ENCODE data around the gene UTS2.

Gene UTS2

DNA sequence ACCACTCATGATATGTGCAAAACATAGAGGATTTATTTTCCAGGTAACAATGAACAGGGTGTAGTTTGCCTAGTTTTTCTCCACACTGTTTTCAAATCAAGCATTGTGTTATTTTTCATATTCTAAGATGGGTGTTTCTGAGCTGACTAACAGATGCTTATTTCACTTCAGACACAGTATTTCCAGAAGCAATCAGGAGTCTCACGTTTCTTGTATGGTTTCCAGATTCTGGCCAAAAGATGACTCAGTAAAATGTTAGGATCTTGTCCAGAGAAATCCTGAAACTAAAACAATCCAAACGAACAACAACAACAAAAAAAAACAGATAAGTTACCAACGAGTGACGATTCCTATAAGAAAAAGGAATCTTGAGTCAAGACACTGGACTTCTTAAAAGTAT, 5.3 kb downstream of the UTS2 start:
- no peaks in the 10 kb centered on the region for H3K9me3 ChIP-seq (ENCODE audit: control insufficient read depth in 5 of 5, low read length in 5 of 5)

DNA sequence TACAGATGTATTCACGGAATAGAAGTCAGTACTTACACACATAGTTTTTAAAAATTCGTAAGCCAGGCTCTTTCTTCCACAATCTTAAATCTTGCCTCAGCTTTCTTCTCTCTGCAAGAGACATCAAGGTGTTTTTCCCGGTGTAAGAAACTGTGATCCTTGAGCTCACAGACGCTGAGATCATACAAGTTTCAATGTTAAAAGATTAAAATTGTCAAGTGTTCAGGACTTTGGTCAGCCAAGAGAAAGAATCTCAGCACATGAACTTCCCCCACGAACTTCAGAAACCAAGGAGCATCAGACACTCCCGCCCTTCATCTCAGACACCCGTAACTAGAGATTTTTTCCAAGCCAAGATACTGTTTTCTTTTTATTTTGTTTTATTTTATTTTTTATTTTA, 6.2 kb downstream of the UTS2 start:
- no peak overlapping the region for H3K27ac ChIP-seq (ENCODE audit: low read depth, low read length)
- no peaks in the 10 kb centered on the region for H3K4me1 ChIP-seq (ENCODE audit: control insufficient read depth in 5 of 5, insufficient read depth in 5 of 5, low read length in 5 of 5)
- no peaks in the 10 kb centered on the region for H3K9me3 ChIP-seq (ENCODE audit: control insufficient read depth in 5 of 5, low read length in 5 of 5)
- H3K9ac ChIP-seq (ENCODE audit: low read length in 5 of 5) = no peak overlapping the region
- H3K27me3 ChIP-seq (ENCODE audit: control insufficient read depth in 5 of 5, insufficient read depth in 4 of 5, low read length in 5 of 5) = no peaks in the 10 kb centered on the region
- no peak overlapping the region for H3K4me3 ChIP-seq (ENCODE audit: low read depth in 1 of 5, low read length in 5 of 5)
- H3K36me3 ChIP-seq (ENCODE audit: control insufficient read depth in 5 of 5, insufficient read depth in 5 of 5, low read length in 5 of 5) = peaks cover 22 to 32% (median 28%) of the 10 kb centered on the region in 5 donors

More for the DNA sequence above, 5.3 kb downstream of the UTS2 start:
- Histone ChIP-seq H3K9ac (ENCODE audit: low read length in 5 of 5) (no peak overlapping the region), H3K4me3 (ENCODE audit: low read depth in 1 of 5, low read length in 5 of 5) (no peak overlapping the region), H3K36me3 (ENCODE audit: control insufficient read depth in 5 of 5, insufficient read depth in 5 of 5, low read length in 5 of 5) (peaks cover 16 to 25% (median 23%) of the 10 kb centered on the region in 5 donors), H3K4me1 (ENCODE audit: control insufficient read depth in 5 of 5, insufficient read depth in 5 of 5, low read length in 5 of 5) (no peaks in the 10 kb centered on the region), H3K27ac (ENCODE audit: low read depth, low read length) (no peak overlapping the region), H3K27me3 (ENCODE audit: control insufficient read depth in 5 of 5, insufficient read depth in 4 of 5, low read length in 5 of 5) (no peaks in the 10 kb centered on the region)

DNA sequence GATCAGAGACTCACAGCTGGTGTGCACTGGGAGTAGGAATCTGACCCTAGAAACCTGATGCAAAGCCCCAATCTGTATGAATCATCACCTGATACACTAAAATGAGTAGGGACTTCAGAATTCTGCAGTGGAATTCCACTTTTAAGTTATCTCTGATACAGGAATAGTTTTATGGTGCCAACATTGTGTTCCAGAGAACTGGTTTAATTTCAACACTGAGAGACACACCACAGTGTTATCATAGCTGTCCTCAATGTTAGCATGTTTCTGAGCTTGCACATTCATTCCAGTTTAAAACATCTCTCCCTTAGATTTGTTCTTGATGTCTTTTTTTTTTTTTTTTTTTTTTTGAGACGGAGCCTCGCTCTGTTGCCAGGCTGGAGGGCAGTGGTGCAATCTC, 7.1 kb downstream of the UTS2 start:
- Histone ChIP-seq H3K36me3 (ENCODE audit: control insufficient read depth in 5 of 5, insufficient read depth in 5 of 5, low read length in 5 of 5) (peaks cover 30 to 38% (median 35%) of the 10 kb centered on the region in 5 donors), H3K4me1 (ENCODE audit: control insufficient read depth in 5 of 5, insufficient read depth in 5 of 5, low read length in 5 of 5) (no peaks in the 10 kb centered on the region), H3K9me3 (ENCODE audit: control insufficient read depth in 5 of 5, low read length in 5 of 5) (no peaks in the 10 kb centered on the region), H3K27me3 (ENCODE audit: control insufficient read depth in 5 of 5, insufficient read depth in 4 of 5, low read length in 5 of 5) (no peaks in the 10 kb centered on the region), H3K9ac (ENCODE audit: low read length in 5 of 5) (no peak overlapping the region), H3K4me3 (ENCODE audit: low read depth in 1 of 5, low read length in 5 of 5) (no peak overlapping the region), H3K27ac (ENCODE audit: low read depth, low read length) (no peak overlapping the region)

DNA sequence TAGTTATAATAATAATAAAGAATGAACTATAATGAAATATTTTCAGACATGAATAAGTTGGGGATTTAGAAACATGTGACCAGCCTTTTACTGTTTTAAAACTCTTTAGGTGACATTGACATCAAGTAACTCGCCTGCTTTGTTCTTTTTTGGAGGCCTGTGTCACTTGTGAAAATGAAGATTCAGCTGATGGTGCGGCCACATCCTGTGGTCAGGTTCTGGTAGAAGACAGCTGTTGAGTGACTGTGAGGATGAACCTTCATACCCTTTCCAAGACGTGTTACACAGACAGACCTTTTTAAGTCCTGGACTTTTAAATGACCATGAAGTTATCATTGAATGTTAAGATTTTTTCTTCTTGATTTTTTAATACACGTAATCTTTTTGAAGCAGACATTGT, 10.3 kb downstream of the UTS2 start:
- Histone ChIP-seq H3K27me3 (ENCODE audit: control insufficient read depth in 5 of 5, insufficient read depth in 4 of 5, low read length in 5 of 5) (no peaks in the 10 kb centered on the region), H3K27ac (ENCODE audit: low read depth, low read length) (no peak overlapping the region), H3K9me3 (ENCODE audit: control insufficient read depth in 5 of 5, low read length in 5 of 5) (peaks cover 0 to 13% (median 6%) of the 10 kb centered on the region in 5 donors), H3K4me1 (ENCODE audit: control insufficient read depth in 5 of 5, insufficient read depth in 5 of 5, low read length in 5 of 5) (no peaks in the 10 kb centered on the region), H3K4me3 (ENCODE audit: low read depth in 1 of 5, low read length in 5 of 5) (no peak overlapping the region), H3K9ac (ENCODE audit: low read length in 5 of 5) (no peak overlapping the region), H3K36me3 (ENCODE audit: control insufficient read depth in 5 of 5, insufficient read depth in 5 of 5, low read length in 5 of 5) (peaks cover 53 to 70% (median 66%) of the 10 kb centered on the region in 5 donors)

DNA sequence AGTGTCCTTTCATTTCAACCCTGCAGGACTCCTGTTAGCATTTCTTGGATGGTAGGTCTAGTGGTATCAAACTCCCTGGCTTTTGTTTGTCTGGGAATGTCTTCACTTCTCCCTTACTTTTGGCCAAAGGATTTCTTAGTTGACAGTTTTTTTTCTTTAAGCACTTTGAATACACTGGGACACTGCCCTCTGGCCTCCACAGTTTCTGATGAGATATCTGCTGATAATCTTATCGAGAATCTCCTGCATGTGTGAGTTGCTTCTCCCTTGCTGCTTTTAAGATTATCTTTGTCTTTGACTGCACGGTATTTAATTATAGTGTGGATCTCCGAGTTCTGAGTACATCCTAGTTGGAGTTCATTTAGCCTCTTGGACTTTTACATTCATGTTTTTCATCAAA, 13.3 kb downstream of the UTS2 start:
- H3K27me3 ChIP-seq (ENCODE audit: control insufficient read depth in 5 of 5, insufficient read depth in 4 of 5, low read length in 5 of 5) = no peaks in the 10 kb centered on the region
- no peaks in the 10 kb centered on the region for H3K4me1 ChIP-seq (ENCODE audit: control insufficient read depth in 5 of 5, insufficient read depth in 5 of 5, low read length in 5 of 5)
- H3K36me3 ChIP-seq (ENCODE audit: control insufficient read depth in 5 of 5, insufficient read depth in 5 of 5, low read length in 5 of 5) = peaks cover 64 to 92% (median 86%) of the 10 kb centered on the region in 5 donors
- H3K27ac ChIP-seq (ENCODE audit: low read depth, low read length) = no peak overlapping the region
- H3K9ac ChIP-seq (ENCODE audit: low read length in 5 of 5) = no peak overlapping the region
- H3K4me3 ChIP-seq (ENCODE audit: low read depth in 1 of 5, low read length in 5 of 5) = no peak overlapping the region
- H3K9me3 ChIP-seq (ENCODE audit: control insufficient read depth in 5 of 5, low read length in 5 of 5) = peaks cover 0 to 13% (median 6%) of the 10 kb centered on the region in 5 donors

DNA sequence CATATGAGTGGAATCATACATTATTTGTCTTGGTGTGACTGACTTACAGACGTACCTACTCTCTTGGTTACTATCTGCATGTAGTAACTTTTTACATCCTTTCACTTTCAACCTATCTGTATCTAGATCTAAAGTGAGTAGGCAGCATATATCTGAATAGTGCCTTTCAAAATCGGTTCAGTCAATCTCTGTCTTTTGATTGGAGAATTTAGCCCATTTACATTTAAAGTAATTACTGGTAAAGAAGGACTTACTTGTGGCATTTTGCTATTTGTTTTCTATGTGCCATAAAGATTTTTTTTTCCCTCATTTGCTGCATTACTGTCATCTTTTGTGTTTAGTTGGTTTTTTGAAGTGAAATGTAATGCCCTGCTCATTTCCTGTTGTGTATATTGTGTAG, 14.2 kb downstream of the UTS2 start:
- H3K27ac ChIP-seq (ENCODE audit: low read depth, low read length) = no peak overlapping the region
- peaks cover 0 to 13% (median 6%) of the 10 kb centered on the region in 5 donors for H3K9me3 ChIP-seq (ENCODE audit: control insufficient read depth in 5 of 5, low read length in 5 of 5)
- no peak overlapping the region for H3K9ac ChIP-seq (ENCODE audit: low read length in 5 of 5)
- H3K27me3 ChIP-seq (ENCODE audit: control insufficient read depth in 5 of 5, insufficient read depth in 4 of 5, low read length in 5 of 5) = no peaks in the 10 kb centered on the region
- no peaks in the 10 kb centered on the region for H3K4me1 ChIP-seq (ENCODE audit: control insufficient read depth in 5 of 5, insufficient read depth in 5 of 5, low read length in 5 of 5)
- H3K36me3 ChIP-seq (ENCODE audit: control insufficient read depth in 5 of 5, insufficient read depth in 5 of 5, low read length in 5 of 5) = peaks cover 58 to 94% (median 87%) of the 10 kb centered on the region in 5 donors
- no peak overlapping the region for H3K4me3 ChIP-seq (ENCODE audit: low read depth in 1 of 5, low read length in 5 of 5)

DNA sequence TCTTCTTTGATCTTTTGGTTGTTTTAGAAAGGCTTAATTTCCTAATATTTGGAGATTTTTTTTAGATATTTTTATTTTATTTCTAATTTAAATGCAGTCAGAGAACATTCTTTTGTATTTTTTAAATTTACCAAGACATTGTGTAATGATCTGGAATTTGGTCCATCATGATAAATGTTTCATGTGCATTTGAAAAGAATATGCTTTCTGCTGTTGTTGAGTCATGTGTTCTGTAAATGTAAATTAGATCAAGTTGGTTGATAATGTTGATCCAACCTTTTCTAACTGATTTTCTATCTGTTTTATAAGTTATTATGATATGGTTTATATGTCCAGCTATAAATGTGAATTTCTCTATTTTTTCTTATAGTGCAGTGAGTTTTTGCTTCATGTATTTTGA, 19.8 kb downstream of the UTS2 start:
- H3K27ac ChIP-seq (ENCODE audit: low read depth, low read length) = no peak overlapping the region
- no peaks in the 10 kb centered on the region for H3K4me1 ChIP-seq (ENCODE audit: control insufficient read depth in 5 of 5, insufficient read depth in 5 of 5, low read length in 5 of 5)
- H3K9ac ChIP-seq (ENCODE audit: low read length in 5 of 5) = no peak overlapping the region
- H3K9me3 ChIP-seq (ENCODE audit: control insufficient read depth in 5 of 5, low read length in 5 of 5) = no peaks in the 10 kb centered on the region
- no peak overlapping the region for H3K4me3 ChIP-seq (ENCODE audit: low read depth in 1 of 5, low read length in 5 of 5)
- peaks cover 53 to 76% (median 66%) of the 10 kb centered on the region in 5 donors for H3K36me3 ChIP-seq (ENCODE audit: control insufficient read depth in 5 of 5, insufficient read depth in 5 of 5, low read length in 5 of 5)
- H3K27me3 ChIP-seq (ENCODE audit: control insufficient read depth in 5 of 5, insufficient read depth in 4 of 5, low read length in 5 of 5) = no peaks in the 10 kb centered on the region

DNA sequence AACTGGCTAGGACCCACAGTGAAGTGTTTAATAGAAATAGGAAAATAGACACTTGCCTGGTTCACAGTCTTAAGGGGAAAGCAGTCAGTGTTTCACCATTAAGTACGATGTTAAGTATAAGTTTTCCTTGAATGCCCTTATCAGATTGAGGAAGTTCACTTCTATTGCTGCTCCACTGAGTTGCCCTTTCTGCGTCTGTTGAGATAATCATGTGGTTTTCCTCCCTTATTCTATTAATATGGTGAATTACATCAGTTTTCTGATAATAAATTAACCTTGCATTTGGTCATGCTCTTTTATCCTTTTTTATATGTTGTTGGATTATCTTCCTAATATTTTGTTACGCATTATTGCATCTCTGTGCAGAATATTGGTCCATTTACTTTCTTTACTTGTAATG, 21.4 kb downstream of the UTS2 start:
- no peaks in the 10 kb centered on the region for H3K9me3 ChIP-seq (ENCODE audit: control insufficient read depth in 5 of 5, low read length in 5 of 5)
- H3K27me3 ChIP-seq (ENCODE audit: control insufficient read depth in 5 of 5, insufficient read depth in 4 of 5, low read length in 5 of 5) = no peaks in the 10 kb centered on the region
- H3K9ac ChIP-seq (ENCODE audit: low read length in 5 of 5) = no peak overlapping the region
- H3K27ac ChIP-seq (ENCODE audit: low read depth, low read length) = no peak overlapping the region
- H3K36me3 ChIP-seq (ENCODE audit: control insufficient read depth in 5 of 5, insufficient read depth in 5 of 5, low read length in 5 of 5) = peaks cover 48 to 76% (median 65%) of the 10 kb centered on the region in 5 donors
- H3K4me1 ChIP-seq (ENCODE audit: control insufficient read depth in 5 of 5, insufficient read depth in 5 of 5, low read length in 5 of 5) = no peaks in the 10 kb centered on the region
- no peak overlapping the region for H3K4me3 ChIP-seq (ENCODE audit: low read depth in 1 of 5, low read length in 5 of 5)

DNA sequence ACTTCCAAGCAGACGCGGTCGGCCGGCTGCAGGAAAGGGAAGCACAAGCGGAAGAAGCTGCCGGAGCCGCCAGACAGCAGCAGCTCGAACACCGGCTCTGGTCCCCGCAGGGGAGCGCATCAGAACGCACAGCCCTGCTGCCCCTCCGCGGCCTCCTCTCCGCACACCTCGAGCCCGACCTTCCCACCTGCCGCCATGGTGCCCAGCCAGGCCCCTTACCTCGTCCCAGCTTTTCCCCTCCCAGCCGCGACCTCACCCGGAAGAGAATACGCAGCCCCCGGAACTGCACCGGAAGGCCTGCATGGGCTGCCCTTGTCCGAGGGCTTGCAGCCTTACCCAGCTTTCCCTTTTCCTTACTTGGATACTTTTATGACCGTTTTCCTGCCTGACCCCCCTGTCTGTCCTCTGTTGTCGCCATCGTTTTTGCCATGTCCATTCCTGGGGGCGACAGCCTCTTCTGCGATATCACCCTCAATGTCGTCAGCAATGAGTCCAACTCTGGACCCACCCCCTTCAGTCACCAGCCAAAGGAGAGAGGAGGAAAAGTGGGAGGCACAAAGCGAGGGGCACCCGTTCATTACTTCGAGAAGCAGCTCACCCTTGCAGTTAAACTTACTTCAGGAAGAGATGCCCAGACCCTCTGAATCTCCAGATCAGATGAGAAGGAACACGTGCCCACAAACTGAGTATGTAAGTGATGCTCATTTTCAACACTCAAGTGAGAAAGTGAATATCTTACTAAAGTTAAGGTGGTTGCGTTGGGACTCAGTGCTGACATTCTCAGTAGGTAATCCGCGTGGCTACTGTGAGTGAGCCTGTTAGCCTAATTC, 25.5 kb downstream of the UTS2 start:
- Histone ChIP-seq H3K4me3 (ENCODE audit: low read depth in 1 of 5, low read length in 5 of 5) (peak overlapping the region in 2 of 5 donors; percentile 23 to 35), H3K36me3 (ENCODE audit: control insufficient read depth in 5 of 5, insufficient read depth in 5 of 5, low read length in 5 of 5) (peaks cover 54 to 90% (median 76%) of the 10 kb centered on the region in 5 donors)

DNA sequence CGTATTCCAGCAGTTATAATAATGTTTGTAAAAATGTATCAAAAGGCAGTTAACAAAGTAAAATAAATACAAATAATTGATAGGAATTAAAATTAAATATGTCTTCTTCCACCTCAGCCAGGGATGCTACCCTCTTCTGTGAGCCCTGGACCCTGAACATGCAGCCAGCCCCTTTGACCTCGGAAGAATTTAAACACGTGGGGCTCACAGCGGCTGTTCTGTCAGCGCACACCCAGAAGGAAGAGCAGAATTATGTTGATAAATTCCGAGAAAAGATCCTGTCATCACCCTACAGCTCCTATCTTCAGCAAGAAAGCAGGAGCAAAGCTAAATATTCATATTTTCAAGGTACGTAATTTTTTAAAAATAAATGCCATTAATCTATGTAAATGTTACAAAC, 26.5 kb downstream of the UTS2 start:
- Histone ChIP-seq H3K4me3 (ENCODE audit: low read depth in 1 of 5, low read length in 5 of 5) (no peak overlapping the region), H3K36me3 (ENCODE audit: control insufficient read depth in 5 of 5, insufficient read depth in 5 of 5, low read length in 5 of 5) (peaks cover 56 to 94% (median 83%) of the 10 kb centered on the region in 5 donors)

More for the DNA sequence above, 25.5 kb downstream of the UTS2 start:
- no peak overlapping the region for H3K27ac ChIP-seq (ENCODE audit: low read depth, low read length)
- no peaks in the 10 kb centered on the region for H3K9me3 ChIP-seq (ENCODE audit: control insufficient read depth in 5 of 5, low read length in 5 of 5)
- no peak overlapping the region for H3K9ac ChIP-seq (ENCODE audit: low read length in 5 of 5)
- no peaks in the 10 kb centered on the region for H3K4me1 ChIP-seq (ENCODE audit: control insufficient read depth in 5 of 5, insufficient read depth in 5 of 5, low read length in 5 of 5)
- H3K27me3 ChIP-seq (ENCODE audit: control insufficient read depth in 5 of 5, insufficient read depth in 4 of 5, low read length in 5 of 5) = no peaks in the 10 kb centered on the region

More for the DNA sequence above, 26.5 kb downstream of the UTS2 start:
- Histone ChIP-seq H3K27me3 (ENCODE audit: control insufficient read depth in 5 of 5, insufficient read depth in 4 of 5, low read length in 5 of 5) (no peaks in the 10 kb centered on the region), H3K9me3 (ENCODE audit: control insufficient read depth in 5 of 5, low read length in 5 of 5) (no peaks in the 10 kb centered on the region), H3K4me1 (ENCODE audit: control insufficient read depth in 5 of 5, insufficient read depth in 5 of 5, low read length in 5 of 5) (no peaks in the 10 kb centered on the region), H3K9ac (ENCODE audit: low read length in 5 of 5) (no peak overlapping the region), H3K27ac (ENCODE audit: low read depth, low read length) (no peak overlapping the region)
